Measurements from ENCODE around the gene TMEM116.

TMEM116 gene

GRCh38 chr12:111887926-111888745 is 124.8 kb downstream of the TMEM116 start:
- no peak for DNase-seq

- no peak for DNase-seq
These were observed 126.1 kb downstream of the TMEM116 start for GRCh38 chr12:111886662-111887545.

- no peak for DNase-seq
These were observed 131.2 kb downstream of the TMEM116 start for GRCh38 chr12:111881716-111882115.

Measured in SHP77 treated with DMSO at 0.1 percent for 48 hours (cell line).